ENCODE results near the gene LYST.

DNA sequence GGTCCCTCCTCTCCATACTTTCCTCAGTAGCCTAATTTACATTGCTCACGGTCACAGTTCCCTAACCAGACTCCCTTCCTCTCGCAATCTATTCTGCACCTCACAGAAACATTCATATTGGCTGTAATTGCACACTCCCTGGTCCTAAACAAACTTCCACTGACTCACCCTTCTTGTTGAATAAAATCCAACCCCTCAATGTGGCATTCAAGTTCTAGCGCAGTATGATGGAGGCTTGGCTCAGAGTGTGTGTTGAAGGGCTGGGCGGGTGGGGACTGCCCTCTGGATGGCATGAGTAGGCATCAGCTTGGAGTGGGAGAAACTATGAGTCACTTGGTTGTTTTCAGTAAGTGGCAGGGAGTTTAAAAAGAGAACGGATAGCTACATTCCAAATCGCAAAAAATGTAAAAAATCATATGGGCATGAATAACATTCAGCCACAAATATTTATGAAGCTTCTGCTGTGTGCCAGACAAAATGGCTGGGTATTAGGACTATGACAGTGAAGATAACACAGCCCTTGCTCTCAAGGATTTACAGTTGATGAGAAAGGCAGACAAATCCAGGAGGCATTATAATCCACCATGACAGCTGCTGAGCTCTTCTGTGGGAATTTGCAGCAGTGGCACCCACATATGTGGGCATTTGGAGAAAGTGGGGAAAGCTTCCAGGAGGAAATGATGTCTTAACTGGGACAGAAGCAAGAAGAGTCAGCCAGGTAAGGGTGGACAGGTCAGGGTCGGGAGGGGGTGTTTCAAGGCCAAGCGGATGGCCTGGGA, 42.2 kb upstream of the LYST start:
- TF ChIP-seq CTCF (IDR thresholded peaks at IDR 0.05), result no peak
- no peak for TF ChIP-seq POLR2A (IDR thresholded peaks at IDR 0.05)
